ENCODE measurements around the gene HERC2.
"Not testable (repeated sequence)": the region's sequence is repeated elsewhere in the genome, so short reads cannot be mapped to it uniquely, and the experiment has no call there.

Gene HERC2

DNA sequence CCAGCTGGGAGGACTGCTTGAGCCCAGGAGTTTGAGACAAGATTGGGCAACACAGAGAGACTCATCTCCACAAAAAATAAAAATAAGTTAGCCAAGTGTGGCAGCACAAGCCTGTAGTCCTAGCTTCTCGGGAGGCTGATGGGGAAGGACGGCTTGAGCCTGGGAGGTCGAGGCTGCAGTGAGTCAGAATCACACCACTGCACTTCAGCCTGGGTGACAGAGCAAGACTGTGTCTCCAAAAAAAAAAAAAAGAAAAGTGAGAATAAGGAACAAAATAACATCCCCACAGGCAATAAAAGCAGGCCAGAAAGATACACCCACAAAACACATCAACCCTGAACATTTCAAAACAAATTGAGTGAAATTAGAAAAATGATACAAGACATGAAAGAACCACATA lies 174.2 kb downstream of the HERC2 start:
- H3F3A ChIP-seq (ENCODE audit: insufficient read depth): no peaks in the 10 kb centered on the region
- no peak overlapping the region for H3K4me3 ChIP-seq (ENCODE audit: insufficient read depth, low read length, poor library complexity, severe bottlenecking)
- no peak overlapping the region for H2AFZ ChIP-seq (ENCODE audit: low read depth, low read length, severe bottlenecking)
- no peak overlapping the region for H3K27ac ChIP-seq (ENCODE audit: low read depth, low read length)
- H3K4me2 ChIP-seq (ENCODE audit: low read depth, low read length, poor library complexity, severe bottlenecking): no peak overlapping the region
- no peaks in the 10 kb centered on the region for H3K27me3 ChIP-seq (ENCODE audit: low read length)
- no peaks in the 10 kb centered on the region for H3K36me3 ChIP-seq (ENCODE audit: low read length)
- H3K9me3 ChIP-seq (ENCODE audit: insufficient read depth, low read length): no peaks in the 10 kb centered on the region
- H3K9ac ChIP-seq (ENCODE audit: low read length): no peak overlapping the region
- no peaks in the 10 kb centered on the region for H4K20me1 ChIP-seq (ENCODE audit: low read depth, low read length)
- H3K79me2 ChIP-seq (ENCODE audit: insufficient read depth, low read length): peaks cover 13% of the 10 kb centered on the region
- no peak for TF ChIP-seq EZH2phosphoT487 (conservative IDR thresholded peaks at IDR 0.05; ENCODE audit: low read length)
- TF ChIP-seq, protein P1, sequence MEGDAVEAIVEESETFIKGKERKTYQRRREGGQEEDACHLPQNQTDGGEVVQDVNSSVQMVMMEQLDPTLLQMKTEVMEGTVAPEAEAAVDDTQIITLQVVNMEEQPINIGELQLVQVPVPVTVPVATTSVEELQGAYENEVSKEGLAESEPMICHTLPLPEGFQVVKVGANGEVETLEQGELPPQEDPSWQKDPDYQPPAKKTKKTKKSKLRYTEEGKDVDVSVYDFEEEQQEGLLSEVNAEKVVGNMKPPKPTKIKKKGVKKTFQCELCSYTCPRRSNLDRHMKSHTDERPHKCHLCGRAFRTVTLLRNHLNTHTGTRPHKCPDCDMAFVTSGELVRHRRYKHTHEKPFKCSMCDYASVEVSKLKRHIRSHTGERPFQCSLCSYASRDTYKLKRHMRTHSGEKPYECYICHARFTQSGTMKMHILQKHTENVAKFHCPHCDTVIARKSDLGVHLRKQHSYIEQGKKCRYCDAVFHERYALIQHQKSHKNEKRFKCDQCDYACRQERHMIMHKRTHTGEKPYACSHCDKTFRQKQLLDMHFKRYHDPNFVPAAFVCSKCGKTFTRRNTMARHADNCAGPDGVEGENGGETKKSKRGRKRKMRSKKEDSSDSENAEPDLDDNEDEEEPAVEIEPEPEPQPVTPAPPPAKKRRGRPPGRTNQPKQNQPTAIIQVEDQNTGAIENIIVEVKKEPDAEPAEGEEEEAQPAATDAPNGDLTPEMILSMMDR (IDR thresholded peaks at IDR 0.05; ENCODE audit: insufficient read depth, low read length, poor library complexity, severe bottlenecking): no peak
- no peaks in the 10 kb centered on the region for H3K9me2 ChIP-seq (replicated peaks; ENCODE audit: insufficient read depth, low read length)

DNA sequence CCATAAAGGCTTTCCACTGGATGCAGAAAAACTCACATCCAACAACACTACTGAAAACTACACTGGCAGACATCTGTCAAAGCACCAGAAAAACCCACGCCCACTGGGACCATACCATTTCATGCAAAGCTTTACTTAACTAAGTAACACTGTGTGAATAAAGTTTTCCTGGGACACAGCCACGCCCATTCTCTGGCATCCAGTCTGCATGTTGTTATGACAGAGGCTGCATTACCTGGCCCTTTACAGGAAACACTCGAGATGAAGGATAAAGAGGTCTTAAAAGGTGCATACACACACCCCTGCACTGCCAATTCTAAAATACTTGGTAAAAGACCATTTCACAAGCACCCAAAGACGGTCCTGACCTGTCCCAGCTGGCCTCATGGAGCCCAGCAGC lies 176.6 kb downstream of the HERC2 start:
- H4K20me1 ChIP-seq (ENCODE audit: low read depth, low read length); H3K9me3 ChIP-seq (ENCODE audit: insufficient read depth, low read length); H3K9me2 ChIP-seq (replicated peaks; ENCODE audit: insufficient read depth, low read length); H3K9ac ChIP-seq (ENCODE audit: low read length); H3K4me3 ChIP-seq (ENCODE audit: insufficient read depth, low read length, poor library complexity, severe bottlenecking); H3K36me3 ChIP-seq (ENCODE audit: low read length); H3K27me3 ChIP-seq (ENCODE audit: low read length); H3F3A ChIP-seq (ENCODE audit: insufficient read depth); H3K27ac ChIP-seq (ENCODE audit: low read depth, low read length); H3K4me2 ChIP-seq (ENCODE audit: low read depth, low read length, poor library complexity, severe bottlenecking); H2AFZ ChIP-seq (ENCODE audit: low read depth, low read length, severe bottlenecking): not testable (repeated sequence)
- H3K79me2 ChIP-seq (ENCODE audit: insufficient read depth, low read length): peaks cover 13% of the 10 kb centered on the region

DNA sequence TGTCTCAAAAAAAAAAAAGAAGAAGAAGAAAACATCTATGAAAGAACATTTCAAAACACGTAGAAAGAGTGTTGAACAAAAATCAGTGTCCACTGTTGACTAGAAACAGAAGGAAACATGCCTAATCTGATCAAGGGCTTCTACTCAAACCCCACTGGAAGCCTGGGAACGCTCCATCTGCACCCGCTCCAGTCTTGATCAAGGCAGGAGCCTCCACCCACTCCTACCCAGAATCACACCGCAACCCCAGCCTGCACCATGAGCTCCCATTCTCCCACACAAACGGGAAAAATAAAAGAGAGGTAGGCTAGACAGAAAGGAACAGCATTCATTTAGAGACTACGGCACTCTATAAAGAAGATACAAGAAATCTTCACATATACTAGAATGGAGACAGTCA lies 181.9 kb downstream of the HERC2 start:
- H3F3A ChIP-seq (ENCODE audit: insufficient read depth): no peaks in the 10 kb centered on the region
- no peak for TF ChIP-seq EZH2phosphoT487 (conservative IDR thresholded peaks at IDR 0.05; ENCODE audit: low read length)
- TF ChIP-seq, protein P1 (IDR thresholded peaks at IDR 0.05; ENCODE audit: insufficient read depth, low read length, poor library complexity, severe bottlenecking): no peak
- H3K9me2 ChIP-seq (replicated peaks; ENCODE audit: insufficient read depth, low read length): no peaks in the 10 kb centered on the region
- H3K79me2 ChIP-seq (ENCODE audit: insufficient read depth, low read length): no peaks in the 10 kb centered on the region
- H3K9me3 ChIP-seq (ENCODE audit: insufficient read depth, low read length): no peaks in the 10 kb centered on the region
- H3K4me3 ChIP-seq (ENCODE audit: insufficient read depth, low read length, poor library complexity, severe bottlenecking): no peak overlapping the region
- H3K27ac ChIP-seq (ENCODE audit: low read depth, low read length): no peak overlapping the region
- no peak overlapping the region for H3K4me2 ChIP-seq (ENCODE audit: low read depth, low read length, poor library complexity, severe bottlenecking)
- H3K27me3 ChIP-seq (ENCODE audit: low read length): no peaks in the 10 kb centered on the region
- no peaks in the 10 kb centered on the region for H4K20me1 ChIP-seq (ENCODE audit: low read depth, low read length)
- no peaks in the 10 kb centered on the region for H3K36me3 ChIP-seq (ENCODE audit: low read length)
- H3K9ac ChIP-seq (ENCODE audit: low read length): no peak overlapping the region
- no peak overlapping the region for H2AFZ ChIP-seq (ENCODE audit: low read depth, low read length, severe bottlenecking)

DNA sequence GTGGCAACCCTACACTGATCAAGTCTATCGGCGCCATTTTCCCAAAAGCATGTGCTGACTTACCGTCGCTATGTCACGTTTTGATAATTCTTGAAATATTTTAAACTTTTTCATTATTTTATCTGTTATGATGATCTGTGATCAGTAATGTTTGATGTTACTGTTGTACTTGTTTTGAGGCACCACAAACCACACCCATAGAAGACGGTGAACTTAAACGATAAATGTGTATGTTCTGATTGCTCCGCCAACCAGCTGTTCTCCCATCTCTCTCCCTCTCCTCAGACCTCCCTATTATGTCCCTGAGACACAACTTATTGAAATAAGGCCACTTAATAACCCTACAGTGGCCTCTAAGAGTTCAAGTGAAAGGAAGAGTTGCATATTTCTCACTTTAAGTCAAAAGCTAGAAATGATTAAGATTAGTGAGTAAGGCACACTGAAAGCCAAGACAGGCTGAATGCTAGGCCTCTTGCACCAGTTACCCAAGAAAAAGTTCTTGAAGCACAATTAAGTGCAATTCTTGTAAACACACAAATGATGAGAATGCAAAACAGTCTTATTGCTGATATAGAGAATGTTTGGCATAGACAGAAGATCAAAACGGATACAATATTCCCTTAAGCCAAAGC lies 184.5 kb downstream of the HERC2 start:
- not testable (repeated sequence) for H3K4me2 ChIP-seq (ENCODE audit: low read depth, low read length, poor library complexity, severe bottlenecking); H3K79me2 ChIP-seq (ENCODE audit: insufficient read depth, low read length); H3K9ac ChIP-seq (ENCODE audit: low read length); H3K27ac ChIP-seq (ENCODE audit: low read depth, low read length); H3K36me3 ChIP-seq (ENCODE audit: low read length); H3K4me3 ChIP-seq (ENCODE audit: insufficient read depth, low read length, poor library complexity, severe bottlenecking); H3K9me2 ChIP-seq (replicated peaks; ENCODE audit: insufficient read depth, low read length); H3K9me3 ChIP-seq (ENCODE audit: insufficient read depth, low read length); H4K20me1 ChIP-seq (ENCODE audit: low read depth, low read length); H2AFZ ChIP-seq (ENCODE audit: low read depth, low read length, severe bottlenecking); H3F3A ChIP-seq (ENCODE audit: insufficient read depth); H3K27me3 ChIP-seq (ENCODE audit: low read length)

DNA sequence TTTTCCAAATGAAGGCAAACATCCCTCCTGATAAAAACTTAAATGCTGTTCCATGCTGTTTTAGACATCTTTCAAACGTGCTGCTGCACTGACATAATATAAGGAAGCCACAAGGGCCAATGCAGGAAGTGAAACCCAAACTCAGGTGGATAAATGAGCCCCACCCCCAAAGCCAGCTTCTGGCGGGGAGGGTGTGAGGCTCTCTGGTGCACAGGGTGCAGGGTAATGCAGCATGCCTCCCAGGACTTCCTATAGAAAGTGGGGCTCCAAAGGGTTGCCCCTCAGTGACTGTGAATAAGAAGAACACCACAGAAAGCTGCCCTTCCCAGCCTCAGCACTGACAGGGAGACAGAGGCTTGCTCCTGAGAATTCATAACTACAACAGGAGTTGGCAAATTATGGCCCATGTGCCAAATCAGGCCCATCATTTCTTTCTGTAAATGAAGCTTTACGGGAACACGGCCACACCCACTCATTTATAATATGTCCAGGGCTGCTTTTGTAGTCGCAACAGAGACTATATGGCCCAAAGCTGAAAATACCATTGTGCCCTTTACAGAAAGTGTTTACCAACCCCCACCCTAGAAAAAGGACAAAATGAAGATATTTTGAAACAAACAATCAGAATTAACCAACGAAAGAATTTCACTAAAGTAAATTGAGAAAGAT lies 185.6 kb downstream of the HERC2 start:
- not testable (repeated sequence) for H3K9me3 ChIP-seq (ENCODE audit: insufficient read depth, low read length); H3F3A ChIP-seq (ENCODE audit: insufficient read depth); H3K4me3 ChIP-seq (ENCODE audit: insufficient read depth, low read length, poor library complexity, severe bottlenecking); H2AFZ ChIP-seq (ENCODE audit: low read depth, low read length, severe bottlenecking); H3K9ac ChIP-seq (ENCODE audit: low read length); H3K9me2 ChIP-seq (replicated peaks; ENCODE audit: insufficient read depth, low read length); H3K79me2 ChIP-seq (ENCODE audit: insufficient read depth, low read length); H4K20me1 ChIP-seq (ENCODE audit: low read depth, low read length); H3K27me3 ChIP-seq (ENCODE audit: low read length); H3K36me3 ChIP-seq (ENCODE audit: low read length)
- Histone ChIP-seq H3K27ac (ENCODE audit: low read depth, low read length) (peak overlapping the region; percentile 35; the same call in 1 of the 2 replicates), H3K4me2 (ENCODE audit: low read depth, low read length, poor library complexity, severe bottlenecking) (peak overlapping the region; percentile 33)
